Hepatocyte (in vitro differentiated cells): ENCODE results near the gene FAF1.

Experiments used
- CTCF ChIP-seq: fragments of 200-600 bp; sonication (generic); IDR thresholded peaks from 2 replicates; pipeline ENCODE4 v1.5.1; 2016; ENCODE audit warnings: antibody characterized with exemption, mild to moderate bottlenecking; ENCODE audit not compliant: poor library complexity
- EZH2phosphoT487 ChIP-seq: fragments of 200-600 bp; sonication (generic); IDR thresholded peaks from one replicate; pipeline ENCODE4 v1.6.1; 2018; ENCODE audit warnings: antibody characterized with exemption, mild to moderate bottlenecking, low read depth, moderate library complexity; ENCODE audit not compliant: unreplicated experiment, severe bottlenecking

GRCh38 chr1:50656931-50657330 is 303.1 kb downstream of the FAF1 start:
- TF ChIP-seq CTCF (no peak), EZH2phosphoT487 (no peak)
